WTC11 (cell line): ENCODE results near the gene OPCML. TPM values are rescaled to one million over a fixed set of nuclear protein-coding genes. Genes with fewer than 3 reads are reported as not detected.

Experiments
- ATAC-seq: fragments of 200-7000 bp; cut with Tn5 transposase; 2 replicates; pipeline ENCODE4 v1.10.0; 2021; ENCODE audit warnings: mild to moderate bottlenecking, moderate library complexity
- CTCF ChIA-PET: fragments of 300-600 bp; sonication (Branson Sonifier 250); formaldehyde crosslinking; loops from one replicate; lab custom pipeline; 2021; ENCODE audit warnings: antibody characterized with exemption; lab: Charles Lee
- POLR2A ChIA-PET: fragments of 350-600 bp; sonication (Branson Sonifier 250); formaldehyde crosslinking; loops from one replicate; lab custom pipeline; 2021; ENCODE audit warnings: antibody characterized with exemption; lab: Charles Lee
- DNase-seq: peaks from one replicate; pipeline ENCODE4 v3.0.0; 2021; ENCODE audit warnings: low spot score
- H3K27ac Mint-ChIP-seq: 2 replicates; pipeline ENCODE4 v1.8.0; 2021; ENCODE audit warnings: mixed read lengths
- H3K27me3 Mint-ChIP-seq: 2 replicates; pipeline ENCODE4 v1.8.0; 2021; ENCODE audit warnings: low read depth, mild to moderate bottlenecking, moderate library complexity, mixed read lengths
- H3K36me3 Mint-ChIP-seq: 2 replicates; pipeline ENCODE4 v1.8.0; 2021; ENCODE audit warnings: mixed read lengths
- H3K4me1 Mint-ChIP-seq: 2 replicates; pipeline ENCODE4 v1.8.0; 2022; ENCODE audit warnings: mixed read lengths
- H3K4me3 Mint-ChIP-seq: 2 replicates; pipeline ENCODE4 v1.8.0; 2021; ENCODE audit warnings: mild to moderate bottlenecking, moderate library complexity, mixed read lengths
- H3K9me3 Mint-ChIP-seq: 2 replicates; pipeline ENCODE4 v1.8.0; 2021; ENCODE audit warnings: mixed read lengths
- CREM ChIP-seq: sonication (generic); formaldehyde crosslinking; IDR thresholded peaks from 2 replicates; pipeline ENCODE4 v1.8.1; 2022; ENCODE audit warnings: mild to moderate bottlenecking, missing genetic modification reagents, moderate library complexity
- GABPB1 ChIP-seq: sonication (generic); formaldehyde crosslinking; IDR thresholded peaks from 2 replicates; pipeline ENCODE4 v1.8.1; 2023; ENCODE audit warnings: mild to moderate bottlenecking, missing genetic modification reagents
- HMGA2 ChIP-seq: fragments of 250-450 bp; sonication (Bioruptor Pico); IDR thresholded peaks from 2 replicates; pipeline ENCODE4 v1.4.0; 2021; ENCODE audit warnings: mild to moderate bottlenecking, moderate library complexity
- MYBL2 ChIP-seq: sonication (generic); formaldehyde crosslinking; IDR thresholded peaks from 2 replicates; pipeline ENCODE4 v1.8.1; 2023; ENCODE audit warnings: mild to moderate bottlenecking, moderate library complexity, missing genetic modification reagents
- NR1H2 ChIP-seq: sonication (generic); formaldehyde crosslinking; IDR thresholded peaks from 2 replicates; pipeline ENCODE4 v1.9.0; 2021; ENCODE audit warnings: mild to moderate bottlenecking, moderate library complexity, missing genetic modification reagents
- OVOL2 ChIP-seq: fragments of 250-450 bp; sonication (Bioruptor Pico); IDR thresholded peaks from 2 replicates; pipeline ENCODE4 v1.9.0; 2021; ENCODE audit warnings: mild to moderate bottlenecking, borderline replicate concordance
- RELA ChIP-seq: sonication (generic); formaldehyde crosslinking; IDR thresholded peaks from 2 replicates; pipeline ENCODE4 v1.8.1; 2022; ENCODE audit warnings: missing genetic modification reagents, mild to moderate bottlenecking, borderline replicate concordance
- SMAD4 ChIP-seq: sonication (generic); formaldehyde crosslinking; IDR thresholded peaks from 2 replicates; pipeline ENCODE4 v1.8.0; 2022; ENCODE audit warnings: mild to moderate bottlenecking, missing genetic modification reagents
- ZBTB21 ChIP-seq: sonication (generic); formaldehyde crosslinking; IDR thresholded peaks from 2 replicates; pipeline ENCODE4 v1.8.1; 2023; ENCODE audit warnings: mild to moderate bottlenecking, missing genetic modification reagents, borderline replicate concordance
- ZNF121 ChIP-seq: sonication (generic); formaldehyde crosslinking; IDR thresholded peaks from 2 replicates; pipeline ENCODE4 v1.8.0; 2023; ENCODE audit warnings: missing genetic modification reagents
- ZNF671 ChIP-seq: fragments of 250-450 bp; sonication (Bioruptor Pico); IDR thresholded peaks from 2 replicates; pipeline ENCODE4 v1.8.0; 2021; ENCODE audit warnings: mild to moderate bottlenecking
- total RNA-seq: library from RNA; stranded (reverse); gene quantifications from 3 replicates; pipeline ENCODE4 v1.2.3, GENCODE V29; 2021
- TF ChIP-seq, protein P1 (sequence below): sonication (generic); formaldehyde crosslinking; IDR thresholded peaks from 2 replicates; pipeline ENCODE4 v1.8.1; 2022; ENCODE audit warnings: low read depth, mild to moderate bottlenecking, moderate library complexity, missing genetic modification reagents, borderline replicate concordance
- TF ChIP-seq, protein P2 (sequence below): sonication (generic); formaldehyde crosslinking; IDR thresholded peaks from 2 replicates; pipeline ENCODE4 v1.8.0; 2023; ENCODE audit warnings: missing genetic modification reagents
- TF ChIP-seq, protein P3 (sequence below): fragments of 250-450 bp; sonication (Bioruptor Pico); conservative IDR thresholded peaks from 2 replicates; pipeline ENCODE4 v1.9.0; 2021; ENCODE audit warnings: mild to moderate bottlenecking
- TF ChIP-seq, protein P4 (sequence below): fragments of 250-450 bp; sonication (Bioruptor Pico); IDR thresholded peaks from 2 replicates; pipeline ENCODE4 v1.8.0; 2021; ENCODE audit warnings: mild to moderate bottlenecking
- TF ChIP-seq, protein P5 (sequence below): sonication (generic); formaldehyde crosslinking; conservative IDR thresholded peaks from 2 replicates; pipeline ENCODE4 v1.8.1; 2023; ENCODE audit warnings: mild to moderate bottlenecking, low read depth, missing genetic modification reagents, moderate library complexity
- TF ChIP-seq, protein P6 (sequence below): sonication (generic); formaldehyde crosslinking; IDR thresholded peaks from 2 replicates; pipeline ENCODE4 v1.8.1; 2023; ENCODE audit warnings: mild to moderate bottlenecking, missing genetic modification reagents
- TF ChIP-seq, protein P7 (sequence below): sonication (generic); formaldehyde crosslinking; IDR thresholded peaks from 2 replicates; pipeline ENCODE4 v1.8.0; 2022; ENCODE audit warnings: mild to moderate bottlenecking, missing genetic modification reagents
- TF ChIP-seq, protein P8 (sequence below): sonication (generic); formaldehyde crosslinking; IDR thresholded peaks from 2 replicates; pipeline ENCODE4 v1.8.1; 2022; ENCODE audit warnings: mild to moderate bottlenecking, missing genetic modification reagents, moderate library complexity, borderline replicate concordance

Gene OPCML
- total RNA-seq, 1 experiment from 2014 or later: 1.5 TPM

DNA sequence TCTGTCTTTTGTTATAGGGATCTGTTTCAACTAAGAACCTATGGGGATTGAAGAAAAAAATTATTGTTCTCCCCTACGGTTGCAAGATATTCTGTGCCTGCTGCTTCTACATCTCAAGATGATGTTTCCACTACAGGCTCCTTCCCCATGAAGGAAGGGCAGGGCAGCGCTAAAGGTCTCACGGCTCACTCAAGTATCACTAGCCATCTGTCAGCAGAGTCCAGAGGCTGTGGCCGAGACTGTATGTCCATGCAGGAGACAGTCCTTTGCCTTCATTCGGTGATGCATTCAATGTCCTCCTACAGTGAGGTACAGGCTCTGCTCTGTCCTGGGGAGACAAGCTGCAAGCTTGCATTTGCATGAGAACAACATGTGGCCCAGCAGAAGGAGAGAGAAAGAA lies 518.0 kb downstream of the OPCML start:
- CTCF ChIA-PET: no interaction called here

DNA sequence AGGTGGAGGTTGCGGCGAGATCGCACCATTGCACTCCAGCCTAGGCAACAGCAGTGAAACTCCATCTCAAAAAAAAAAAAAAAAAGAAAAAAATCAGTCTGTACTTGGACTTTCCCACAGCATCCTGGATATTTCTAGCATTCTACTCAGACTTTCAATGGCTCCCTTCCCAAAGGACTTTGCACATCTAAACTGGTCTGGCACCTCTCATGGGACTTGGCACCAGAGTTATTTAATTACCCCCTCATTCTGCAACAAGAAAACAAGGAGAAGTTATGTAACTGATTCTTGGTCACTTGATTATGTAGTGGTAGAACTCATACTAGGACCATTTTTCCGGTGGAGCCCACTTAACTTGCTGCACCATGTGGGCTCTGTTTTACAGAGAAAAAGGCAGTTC lies 519.5 kb downstream of the OPCML start:
- no peak for DNase-seq
- Mint-ChIP-seq H3K36me3 (no peaks in the 10 kb centered on the region), H3K27me3 (no peaks in the 10 kb centered on the region; the same call in 1 of the 2 replicates), H3K4me1 (peaks cover 14% of the 10 kb centered on the region), H3K9me3 (no peaks in the 10 kb centered on the region), H3K4me3 (no peak overlapping the region), H3K27ac (no peak overlapping the region)
- ChIA-PET POLR2A (no interaction called here), CTCF (no interaction called here)
- no peak for ATAC-seq
- no peak for TF ChIP-seq ZBTB21 (CRISPR knock-in tag)
- TF ChIP-seq, protein P1, sequence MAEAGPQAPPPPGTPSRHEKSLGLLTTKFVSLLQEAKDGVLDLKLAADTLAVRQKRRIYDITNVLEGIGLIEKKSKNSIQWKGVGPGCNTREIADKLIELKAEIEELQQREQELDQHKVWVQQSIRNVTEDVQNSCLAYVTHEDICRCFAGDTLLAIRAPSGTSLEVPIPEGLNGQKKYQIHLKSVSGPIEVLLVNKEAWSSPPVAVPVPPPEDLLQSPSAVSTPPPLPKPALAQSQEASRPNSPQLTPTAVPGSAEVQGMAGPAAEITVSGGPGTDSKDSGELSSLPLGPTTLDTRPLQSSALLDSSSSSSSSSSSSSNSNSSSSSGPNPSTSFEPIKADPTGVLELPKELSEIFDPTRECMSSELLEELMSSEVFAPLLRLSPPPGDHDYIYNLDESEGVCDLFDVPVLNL: no peak
- TF ChIP-seq MYBL2 (CRISPR knock-in tag): no peak
- TF ChIP-seq, protein P2, sequence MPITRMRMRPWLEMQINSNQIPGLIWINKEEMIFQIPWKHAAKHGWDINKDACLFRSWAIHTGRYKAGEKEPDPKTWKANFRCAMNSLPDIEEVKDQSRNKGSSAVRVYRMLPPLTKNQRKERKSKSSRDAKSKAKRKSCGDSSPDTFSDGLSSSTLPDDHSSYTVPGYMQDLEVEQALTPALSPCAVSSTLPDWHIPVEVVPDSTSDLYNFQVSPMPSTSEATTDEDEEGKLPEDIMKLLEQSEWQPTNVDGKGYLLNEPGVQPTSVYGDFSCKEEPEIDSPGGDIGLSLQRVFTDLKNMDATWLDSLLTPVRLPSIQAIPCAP (CRISPR knock-in tag): no peak
- no peak for TF ChIP-seq CREM
- TF ChIP-seq, protein P3, sequence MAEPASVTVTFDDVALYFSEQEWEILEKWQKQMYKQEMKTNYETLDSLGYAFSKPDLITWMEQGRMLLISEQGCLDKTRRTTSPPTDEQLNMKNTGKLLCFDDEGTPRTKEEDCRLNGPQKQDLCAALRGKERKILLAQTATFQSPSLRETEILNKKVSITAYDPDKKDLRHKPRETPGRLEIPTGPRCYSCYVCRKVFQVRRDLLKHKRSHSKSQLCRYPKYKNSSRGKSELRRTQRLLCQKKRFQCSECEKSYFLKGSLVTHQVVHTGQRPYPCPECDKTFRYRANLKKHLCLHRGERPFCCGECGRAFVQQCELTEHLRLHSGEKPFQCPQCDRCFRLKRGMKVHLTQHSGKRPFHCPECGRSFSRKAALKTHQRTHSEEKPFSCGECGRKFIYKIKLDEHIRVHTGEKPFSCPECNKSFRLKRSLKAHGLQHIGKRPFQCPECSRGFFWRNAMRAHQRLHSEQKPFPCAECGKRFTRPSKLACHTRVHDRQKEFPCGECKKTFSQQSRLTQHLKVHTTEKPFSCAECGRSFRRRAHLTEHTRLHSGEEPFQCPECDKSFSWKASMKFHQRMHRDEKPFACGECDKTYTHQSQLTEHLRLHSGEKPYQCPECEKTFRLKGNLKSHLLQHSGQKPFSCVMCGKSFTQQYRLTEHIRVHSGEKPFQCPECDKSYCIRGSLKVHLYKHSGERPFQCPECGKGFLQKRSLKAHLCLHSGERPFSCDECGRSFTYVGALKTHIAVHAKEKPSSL (CRISPR knock-in tag): no peak

More for the DNA sequence above, 518.0 kb downstream of the OPCML start:
- H3K9me3 Mint-ChIP-seq: no peaks in the 10 kb centered on the region
- H3K27ac Mint-ChIP-seq: no peak overlapping the region
- no peak for TF ChIP-seq GABPB1 (CRISPR knock-in tag)
- no peak for TF ChIP-seq NR1H2 (CRISPR knock-in tag)
- TF ChIP-seq, protein P4, sequence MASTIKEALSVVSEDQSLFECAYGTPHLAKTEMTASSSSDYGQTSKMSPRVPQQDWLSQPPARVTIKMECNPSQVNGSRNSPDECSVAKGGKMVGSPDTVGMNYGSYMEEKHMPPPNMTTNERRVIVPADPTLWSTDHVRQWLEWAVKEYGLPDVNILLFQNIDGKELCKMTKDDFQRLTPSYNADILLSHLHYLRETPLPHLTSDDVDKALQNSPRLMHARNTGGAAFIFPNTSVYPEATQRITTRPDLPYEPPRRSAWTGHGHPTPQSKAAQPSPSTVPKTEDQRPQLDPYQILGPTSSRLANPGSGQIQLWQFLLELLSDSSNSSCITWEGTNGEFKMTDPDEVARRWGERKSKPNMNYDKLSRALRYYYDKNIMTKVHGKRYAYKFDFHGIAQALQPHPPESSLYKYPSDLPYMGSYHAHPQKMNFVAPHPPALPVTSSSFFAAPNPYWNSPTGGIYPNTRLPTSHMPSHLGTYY (CRISPR knock-in tag): no peak
- no peak for TF ChIP-seq ZNF121 (CRISPR knock-in tag)
- no peak for TF ChIP-seq ZNF671
- TF ChIP-seq, protein P5, sequence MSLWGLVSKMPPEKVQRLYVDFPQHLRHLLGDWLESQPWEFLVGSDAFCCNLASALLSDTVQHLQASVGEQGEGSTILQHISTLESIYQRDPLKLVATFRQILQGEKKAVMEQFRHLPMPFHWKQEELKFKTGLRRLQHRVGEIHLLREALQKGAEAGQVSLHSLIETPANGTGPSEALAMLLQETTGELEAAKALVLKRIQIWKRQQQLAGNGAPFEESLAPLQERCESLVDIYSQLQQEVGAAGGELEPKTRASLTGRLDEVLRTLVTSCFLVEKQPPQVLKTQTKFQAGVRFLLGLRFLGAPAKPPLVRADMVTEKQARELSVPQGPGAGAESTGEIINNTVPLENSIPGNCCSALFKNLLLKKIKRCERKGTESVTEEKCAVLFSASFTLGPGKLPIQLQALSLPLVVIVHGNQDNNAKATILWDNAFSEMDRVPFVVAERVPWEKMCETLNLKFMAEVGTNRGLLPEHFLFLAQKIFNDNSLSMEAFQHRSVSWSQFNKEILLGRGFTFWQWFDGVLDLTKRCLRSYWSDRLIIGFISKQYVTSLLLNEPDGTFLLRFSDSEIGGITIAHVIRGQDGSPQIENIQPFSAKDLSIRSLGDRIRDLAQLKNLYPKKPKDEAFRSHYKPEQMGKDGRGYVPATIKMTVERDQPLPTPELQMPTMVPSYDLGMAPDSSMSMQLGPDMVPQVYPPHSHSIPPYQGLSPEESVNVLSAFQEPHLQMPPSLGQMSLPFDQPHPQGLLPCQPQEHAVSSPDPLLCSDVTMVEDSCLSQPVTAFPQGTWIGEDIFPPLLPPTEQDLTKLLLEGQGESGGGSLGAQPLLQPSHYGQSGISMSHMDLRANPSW (CRISPR knock-in tag): no peak
- no peak for TF ChIP-seq SMAD4 (CRISPR knock-in tag)
- TF ChIP-seq, protein P6, sequence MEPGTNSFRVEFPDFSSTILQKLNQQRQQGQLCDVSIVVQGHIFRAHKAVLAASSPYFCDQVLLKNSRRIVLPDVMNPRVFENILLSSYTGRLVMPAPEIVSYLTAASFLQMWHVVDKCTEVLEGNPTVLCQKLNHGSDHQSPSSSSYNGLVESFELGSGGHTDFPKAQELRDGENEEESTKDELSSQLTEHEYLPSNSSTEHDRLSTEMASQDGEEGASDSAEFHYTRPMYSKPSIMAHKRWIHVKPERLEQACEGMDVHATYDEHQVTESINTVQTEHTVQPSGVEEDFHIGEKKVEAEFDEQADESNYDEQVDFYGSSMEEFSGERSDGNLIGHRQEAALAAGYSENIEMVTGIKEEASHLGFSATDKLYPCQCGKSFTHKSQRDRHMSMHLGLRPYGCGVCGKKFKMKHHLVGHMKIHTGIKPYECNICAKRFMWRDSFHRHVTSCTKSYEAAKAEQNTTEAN (CRISPR knock-in tag): no peak
- TF ChIP-seq RELA: no peak
- no peak for TF ChIP-seq OVOL2
- TF ChIP-seq HMGA2 (CRISPR knock-in tag): no peak
- TF ChIP-seq, protein P3 (CRISPR knock-in tag): no peak
- TF ChIP-seq, protein P7, sequence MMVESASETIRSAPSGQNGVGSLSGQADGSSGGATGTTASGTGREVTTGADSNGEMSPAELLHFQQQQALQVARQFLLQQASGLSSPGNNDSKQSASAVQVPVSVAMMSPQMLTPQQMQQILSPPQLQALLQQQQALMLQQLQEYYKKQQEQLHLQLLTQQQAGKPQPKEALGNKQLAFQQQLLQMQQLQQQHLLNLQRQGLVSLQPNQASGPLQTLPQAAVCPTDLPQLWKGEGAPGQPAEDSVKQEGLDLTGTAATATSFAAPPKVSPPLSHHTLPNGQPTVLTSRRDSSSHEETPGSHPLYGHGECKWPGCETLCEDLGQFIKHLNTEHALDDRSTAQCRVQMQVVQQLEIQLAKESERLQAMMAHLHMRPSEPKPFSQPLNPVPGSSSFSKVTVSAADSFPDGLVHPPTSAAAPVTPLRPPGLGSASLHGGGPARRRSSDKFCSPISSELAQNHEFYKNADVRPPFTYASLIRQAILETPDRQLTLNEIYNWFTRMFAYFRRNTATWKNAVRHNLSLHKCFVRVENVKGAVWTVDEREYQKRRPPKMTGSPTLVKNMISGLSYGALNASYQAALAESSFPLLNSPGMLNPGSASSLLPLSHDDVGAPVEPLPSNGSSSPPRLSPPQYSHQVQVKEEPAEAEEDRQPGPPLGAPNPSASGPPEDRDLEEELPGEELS (CRISPR knock-in tag): no peak
- TF ChIP-seq, protein P8, sequence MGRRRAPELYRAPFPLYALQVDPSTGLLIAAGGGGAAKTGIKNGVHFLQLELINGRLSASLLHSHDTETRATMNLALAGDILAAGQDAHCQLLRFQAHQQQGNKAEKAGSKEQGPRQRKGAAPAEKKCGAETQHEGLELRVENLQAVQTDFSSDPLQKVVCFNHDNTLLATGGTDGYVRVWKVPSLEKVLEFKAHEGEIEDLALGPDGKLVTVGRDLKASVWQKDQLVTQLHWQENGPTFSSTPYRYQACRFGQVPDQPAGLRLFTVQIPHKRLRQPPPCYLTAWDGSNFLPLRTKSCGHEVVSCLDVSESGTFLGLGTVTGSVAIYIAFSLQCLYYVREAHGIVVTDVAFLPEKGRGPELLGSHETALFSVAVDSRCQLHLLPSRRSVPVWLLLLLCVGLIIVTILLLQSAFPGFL (CRISPR knock-in tag): no peak
- no peaks in the 10 kb centered on the region for H3K36me3 Mint-ChIP-seq
- no peak for ATAC-seq
- H3K4me1 Mint-ChIP-seq: peaks cover 14% of the 10 kb centered on the region
- POLR2A ChIA-PET: no interaction called here
- DNase-seq: no peak
- H3K4me3 Mint-ChIP-seq: no peak overlapping the region
- H3K27me3 Mint-ChIP-seq: no peaks in the 10 kb centered on the region; the same call in none of the 2 replicates
